HEK293 (cell line): ENCODE measurements around the gene AP2A1.

Source experiments
- KLF16 ChIP-seq: fragments of 450-650 bp; formaldehyde crosslinking; IDR thresholded peaks from 2 replicates; pipeline ENCODE4 v1.5.1; 2017; ENCODE audit warnings: missing biosample characterization, missing genetic modification characterization
- YY1 ChIP-seq: fragments of 450-650 bp; formaldehyde crosslinking; IDR thresholded peaks from 2 replicates; pipeline ENCODE4 v1.5.1; 2018; ENCODE audit warnings: missing biosample characterization, missing genetic modification characterization
- ZBTB1 ChIP-seq: fragments of 450-650 bp; formaldehyde crosslinking; IDR thresholded peaks from 2 replicates; pipeline ENCODE4 v1.5.1; 2016; ENCODE audit warnings: missing biosample characterization, missing genetic modification characterization
- ZNF121 ChIP-seq: fragments of 450-650 bp; formaldehyde crosslinking; IDR thresholded peaks from 2 replicates; pipeline ENCODE4 v1.5.1; 2016; ENCODE audit warnings: missing biosample characterization, missing genetic modification characterization
- ZNF202 ChIP-seq: fragments of 450-650 bp; formaldehyde crosslinking; IDR thresholded peaks from 2 replicates; pipeline ENCODE4 v1.5.1; 2016; ENCODE audit warnings: missing biosample characterization, missing genetic modification characterization, borderline replicate concordance
- ZNF221 ChIP-seq: fragments of 450-650 bp; formaldehyde crosslinking; IDR thresholded peaks from 2 replicates; pipeline ENCODE4 v1.5.1; 2017; ENCODE audit warnings: missing biosample characterization, missing genetic modification characterization, borderline replicate concordance
- ZNF23 ChIP-seq: fragments of 450-650 bp; formaldehyde crosslinking; IDR thresholded peaks from 2 replicates; pipeline ENCODE4 v1.5.1; 2016; ENCODE audit warnings: missing biosample characterization, missing genetic modification characterization, borderline replicate concordance
- ZNF274 ChIP-seq, 2 experiments: fragments of 200-500 bp in 1 of 2; fragments of 450-650 bp in 1 of 2; sonication (Bioruptor generic) in 1 of 2; formaldehyde crosslinking in 1 of 2; IDR thresholded peaks; 2 replicates each; pipeline versions ENCODE4 v1.5.1 to v1.6.1; 2014 to 2016; ENCODE audit warnings: borderline replicate concordance in 1 of 2, inconsistent platforms in 1 of 2, low read length in 1 of 2, missing biosample characterization in 1 of 2, missing genetic modification characterization in 1 of 2
- ZNF416 ChIP-seq: fragments of 450-650 bp; formaldehyde crosslinking; IDR thresholded peaks from 2 replicates; pipeline ENCODE4 v1.5.1; 2016; ENCODE audit warnings: missing biosample characterization, missing genetic modification characterization
- ZNF423 ChIP-seq: fragments of 450-650 bp; formaldehyde crosslinking; IDR thresholded peaks from 2 replicates; pipeline ENCODE4 v1.5.1; 2016; ENCODE audit warnings: missing biosample characterization, missing genetic modification characterization
- ZNF48 ChIP-seq: fragments of 450-650 bp; formaldehyde crosslinking; IDR thresholded peaks from 2 replicates; pipeline ENCODE4 v1.5.1; 2016; ENCODE audit warnings: missing biosample characterization, missing genetic modification characterization
- ZNF558 ChIP-seq: fragments of 450-650 bp; formaldehyde crosslinking; IDR thresholded peaks from 2 replicates; pipeline ENCODE4 v1.5.1; 2016; ENCODE audit warnings: missing biosample characterization, missing genetic modification characterization
- TF ChIP-seq, protein P1 (sequence below): fragments of 450-650 bp; formaldehyde crosslinking; IDR thresholded peaks from 2 replicates; pipeline ENCODE4 v1.5.1; 2016; ENCODE audit warnings: missing biosample characterization, missing genetic modification characterization
- TF ChIP-seq, protein P2 (sequence below): fragments of 450-650 bp; formaldehyde crosslinking; IDR thresholded peaks from 2 replicates; pipeline ENCODE4 v1.5.1; 2016; ENCODE audit warnings: missing biosample characterization, missing genetic modification characterization

DNA sequence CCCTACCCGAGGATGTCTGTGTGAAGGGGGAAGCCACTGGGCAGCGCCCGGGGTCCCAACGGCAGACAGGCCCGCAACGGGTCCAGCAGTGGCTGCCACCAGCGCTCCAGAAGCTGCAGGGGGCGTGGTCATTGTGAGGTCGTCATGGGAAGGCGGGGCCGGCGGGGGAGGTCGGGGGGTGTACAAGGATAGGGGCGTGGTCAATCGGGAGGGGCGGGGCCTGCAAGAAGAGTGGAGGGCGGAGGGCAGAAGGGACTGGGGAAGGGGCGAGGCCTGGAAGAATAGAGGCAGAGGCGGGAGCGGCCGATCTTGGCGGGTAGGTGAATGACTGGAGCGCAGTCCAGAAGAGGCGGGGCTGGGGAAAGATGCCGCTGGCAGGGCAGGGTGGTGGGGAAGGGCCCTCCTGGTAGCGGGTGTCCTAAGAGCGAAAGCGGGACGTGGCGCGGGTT lies 41.9 kb downstream of the AP2A1 start:
- TF ChIP-seq, protein P1, sequence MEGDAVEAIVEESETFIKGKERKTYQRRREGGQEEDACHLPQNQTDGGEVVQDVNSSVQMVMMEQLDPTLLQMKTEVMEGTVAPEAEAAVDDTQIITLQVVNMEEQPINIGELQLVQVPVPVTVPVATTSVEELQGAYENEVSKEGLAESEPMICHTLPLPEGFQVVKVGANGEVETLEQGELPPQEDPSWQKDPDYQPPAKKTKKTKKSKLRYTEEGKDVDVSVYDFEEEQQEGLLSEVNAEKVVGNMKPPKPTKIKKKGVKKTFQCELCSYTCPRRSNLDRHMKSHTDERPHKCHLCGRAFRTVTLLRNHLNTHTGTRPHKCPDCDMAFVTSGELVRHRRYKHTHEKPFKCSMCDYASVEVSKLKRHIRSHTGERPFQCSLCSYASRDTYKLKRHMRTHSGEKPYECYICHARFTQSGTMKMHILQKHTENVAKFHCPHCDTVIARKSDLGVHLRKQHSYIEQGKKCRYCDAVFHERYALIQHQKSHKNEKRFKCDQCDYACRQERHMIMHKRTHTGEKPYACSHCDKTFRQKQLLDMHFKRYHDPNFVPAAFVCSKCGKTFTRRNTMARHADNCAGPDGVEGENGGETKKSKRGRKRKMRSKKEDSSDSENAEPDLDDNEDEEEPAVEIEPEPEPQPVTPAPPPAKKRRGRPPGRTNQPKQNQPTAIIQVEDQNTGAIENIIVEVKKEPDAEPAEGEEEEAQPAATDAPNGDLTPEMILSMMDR (tag by site-specific recombination): no peak
- TF ChIP-seq ZNF121 (tag by site-specific recombination) (no peak), KLF16 (no peak), ZNF202 (no peak), ZNF423 (no peak), ZNF416 (tag by site-specific recombination) (no peak), ZNF558 (no peak), ZNF23 (tag by site-specific recombination) (no peak), YY1 (no peak), ZBTB1 (tag by site-specific recombination) (no peak), ZNF48 (tag by site-specific recombination) (no peak), ZNF274 (IDR thresholded peaks at IDR 0.05; ENCODE audit: low read length) (no peak), ZNF274 (tag by site-specific recombination; IDR thresholded peaks at IDR 0.05; ENCODE audit: borderline replicate concordance) (no peak), ZNF221 (tag by site-specific recombination) (no peak)
- TF ChIP-seq, protein P2, sequence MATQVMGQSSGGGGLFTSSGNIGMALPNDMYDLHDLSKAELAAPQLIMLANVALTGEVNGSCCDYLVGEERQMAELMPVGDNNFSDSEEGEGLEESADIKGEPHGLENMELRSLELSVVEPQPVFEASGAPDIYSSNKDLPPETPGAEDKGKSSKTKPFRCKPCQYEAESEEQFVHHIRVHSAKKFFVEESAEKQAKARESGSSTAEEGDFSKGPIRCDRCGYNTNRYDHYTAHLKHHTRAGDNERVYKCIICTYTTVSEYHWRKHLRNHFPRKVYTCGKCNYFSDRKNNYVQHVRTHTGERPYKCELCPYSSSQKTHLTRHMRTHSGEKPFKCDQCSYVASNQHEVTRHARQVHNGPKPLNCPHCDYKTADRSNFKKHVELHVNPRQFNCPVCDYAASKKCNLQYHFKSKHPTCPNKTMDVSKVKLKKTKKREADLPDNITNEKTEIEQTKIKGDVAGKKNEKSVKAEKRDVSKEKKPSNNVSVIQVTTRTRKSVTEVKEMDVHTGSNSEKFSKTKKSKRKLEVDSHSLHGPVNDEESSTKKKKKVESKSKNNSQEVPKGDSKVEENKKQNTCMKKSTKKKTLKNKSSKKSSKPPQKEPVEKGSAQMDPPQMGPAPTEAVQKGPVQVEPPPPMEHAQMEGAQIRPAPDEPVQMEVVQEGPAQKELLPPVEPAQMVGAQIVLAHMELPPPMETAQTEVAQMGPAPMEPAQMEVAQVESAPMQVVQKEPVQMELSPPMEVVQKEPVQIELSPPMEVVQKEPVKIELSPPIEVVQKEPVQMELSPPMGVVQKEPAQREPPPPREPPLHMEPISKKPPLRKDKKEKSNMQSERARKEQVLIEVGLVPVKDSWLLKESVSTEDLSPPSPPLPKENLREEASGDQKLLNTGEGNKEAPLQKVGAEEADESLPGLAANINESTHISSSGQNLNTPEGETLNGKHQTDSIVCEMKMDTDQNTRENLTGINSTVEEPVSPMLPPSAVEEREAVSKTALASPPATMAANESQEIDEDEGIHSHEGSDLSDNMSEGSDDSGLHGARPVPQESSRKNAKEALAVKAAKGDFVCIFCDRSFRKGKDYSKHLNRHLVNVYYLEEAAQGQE (tag by site-specific recombination): no peak
